Islet precursor cell (in vitro differentiated cells): ENCODE measurements around the gene RRP36.
A peak's percentile ranks its signal among the peaks of the same experiment; 100 is the strongest.
"Not testable (repeated sequence)": the region's sequence is repeated elsewhere in the genome, so short reads cannot be mapped to it uniquely, and the experiment has no call there.

Experiments used
- DNase-seq: peaks from one replicate; pipeline ENCODE4 v3.0.0-alpha.2; 2018

The RRP36 gene

DNA sequence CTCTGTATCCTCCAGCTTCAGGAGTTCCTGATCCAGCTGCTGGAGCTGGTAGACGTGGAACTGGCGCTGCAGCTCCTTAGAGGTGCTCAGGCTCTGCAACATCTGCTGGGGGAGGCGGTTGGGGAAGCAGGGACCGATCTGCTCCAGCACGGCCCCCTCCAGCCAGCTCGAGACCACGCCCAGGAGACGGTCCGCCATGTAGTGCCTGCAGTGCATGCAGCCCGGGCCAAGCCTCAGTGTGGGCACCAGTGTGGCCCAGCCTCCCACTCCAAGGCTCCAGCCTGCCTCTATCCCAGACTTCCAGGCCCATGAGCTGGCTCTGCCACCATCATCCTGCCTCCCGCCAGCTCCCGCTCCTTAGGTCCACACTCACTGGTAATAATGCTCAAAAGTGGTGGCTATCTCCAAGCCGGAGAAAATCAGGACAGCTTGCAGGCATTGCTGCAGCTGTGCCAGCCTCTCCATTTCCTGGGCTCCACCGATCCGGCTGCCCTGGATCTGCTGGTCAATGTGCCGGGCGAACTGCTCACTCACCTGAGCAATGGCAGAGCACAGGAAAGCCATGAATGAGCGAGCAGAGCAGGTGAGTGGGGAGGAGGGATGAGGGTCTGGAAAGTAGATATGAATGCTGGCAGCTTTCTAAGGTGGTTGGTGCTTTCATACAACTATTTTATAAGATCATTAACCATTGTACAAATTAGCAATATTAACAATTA is 19.3 kb downstream of the RRP36 start:
- DNase-seq, result no peak

GRCh38 chr6:43041475-43041874 is 20.1 kb downstream of the RRP36 start:
- DNase-seq, result not testable (repeated sequence)

DNA sequence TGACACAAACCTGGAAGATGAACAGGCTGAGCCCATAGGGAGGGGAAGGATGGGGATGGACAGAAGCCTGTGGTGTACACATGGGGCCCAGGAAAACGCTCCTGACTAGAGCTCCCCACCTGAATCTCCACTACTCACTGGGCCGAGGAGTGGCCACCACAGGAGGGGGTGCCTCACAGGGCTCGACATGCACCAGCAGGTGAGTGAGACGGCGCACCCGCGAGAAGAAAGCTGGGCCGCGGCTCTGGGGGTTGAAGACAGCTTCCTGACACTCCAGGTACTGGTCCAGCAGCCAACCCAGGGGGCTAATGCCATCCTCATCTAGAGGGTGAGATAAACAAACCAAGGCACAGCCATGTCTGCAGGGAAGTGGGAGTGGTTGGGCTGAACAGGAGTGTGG is 21.9 kb downstream of the RRP36 start:
- DNase-seq, result no peak

- DNase-seq, result no peak
Observed at GRCh38 chr6:43045371-43045930, 24.0 kb downstream of the RRP36 start.

DNA sequence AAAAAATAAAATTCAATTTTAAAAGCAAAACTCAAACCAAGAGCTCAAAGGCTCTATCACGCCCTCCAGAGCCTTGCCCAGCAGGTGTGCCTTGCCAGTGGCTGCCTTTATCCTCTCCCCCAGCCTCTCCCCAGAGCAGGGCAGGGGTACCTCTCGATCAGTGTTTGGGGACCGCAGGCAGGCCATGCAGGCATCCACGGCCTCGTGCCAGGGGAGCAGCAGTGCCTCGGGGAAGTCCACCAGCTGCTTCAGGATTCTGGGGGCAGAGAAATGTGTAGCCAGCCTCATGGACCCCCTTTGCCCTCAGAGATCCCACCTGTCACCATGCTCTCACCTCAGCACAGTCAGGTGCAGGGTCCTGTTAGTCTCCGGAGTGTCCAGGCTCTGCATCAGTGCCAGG is 26.6 kb downstream of the RRP36 start:
- DNase-seq, result no peak

GRCh38 chr6:43050981-43051380 is 29.6 kb downstream of the RRP36 start:
- DNase-seq, result no peak

- DNase-seq, result no peak
Observed at GRCh38 chr6:43052225-43052841, 30.9 kb downstream of the RRP36 start.

GRCh38 chr6:43052842-43053544 is 31.6 kb downstream of the RRP36 start:
- peak; percentile 69 for DNase-seq

GRCh38 chr6:43053545-43054205 is 32.3 kb downstream of the RRP36 start, which contains the start of gene CUL7:
Gene CUL7, minus strand, starts transcription at chr6:43053851. Its CDS starts 1,063 bp downstream, at chr6:43052788.
- DNase-seq, result peak; percentile 96

- no peak for DNase-seq
Observed at GRCh38 chr6:43054206-43054943, 33.0 kb downstream of the RRP36 start.

DNA sequence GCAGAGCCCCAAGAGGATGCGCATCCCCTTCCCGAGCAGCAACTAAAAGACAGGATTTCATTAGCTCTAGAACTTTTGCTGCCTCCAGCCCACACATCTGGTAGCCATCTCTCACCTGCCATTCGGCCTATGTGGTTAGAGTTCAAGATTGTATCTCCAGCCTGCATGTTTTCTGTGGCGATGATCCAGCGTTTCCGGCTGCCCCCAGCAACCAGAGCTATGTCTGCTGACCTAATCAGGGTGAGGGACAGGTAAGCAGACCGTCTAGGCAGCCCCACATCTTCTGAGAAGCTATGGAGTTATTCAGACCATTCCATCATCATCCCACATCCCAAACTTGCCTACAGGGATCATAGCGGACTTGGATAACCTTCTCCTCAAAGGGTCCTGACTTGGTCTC is 34.5 kb downstream of the RRP36 start:
- DNase-seq, result peak; percentile 77

GRCh38 chr6:43058531-43058930 is 37.1 kb downstream of the RRP36 start:
- DNase-seq, result no peak

DNA sequence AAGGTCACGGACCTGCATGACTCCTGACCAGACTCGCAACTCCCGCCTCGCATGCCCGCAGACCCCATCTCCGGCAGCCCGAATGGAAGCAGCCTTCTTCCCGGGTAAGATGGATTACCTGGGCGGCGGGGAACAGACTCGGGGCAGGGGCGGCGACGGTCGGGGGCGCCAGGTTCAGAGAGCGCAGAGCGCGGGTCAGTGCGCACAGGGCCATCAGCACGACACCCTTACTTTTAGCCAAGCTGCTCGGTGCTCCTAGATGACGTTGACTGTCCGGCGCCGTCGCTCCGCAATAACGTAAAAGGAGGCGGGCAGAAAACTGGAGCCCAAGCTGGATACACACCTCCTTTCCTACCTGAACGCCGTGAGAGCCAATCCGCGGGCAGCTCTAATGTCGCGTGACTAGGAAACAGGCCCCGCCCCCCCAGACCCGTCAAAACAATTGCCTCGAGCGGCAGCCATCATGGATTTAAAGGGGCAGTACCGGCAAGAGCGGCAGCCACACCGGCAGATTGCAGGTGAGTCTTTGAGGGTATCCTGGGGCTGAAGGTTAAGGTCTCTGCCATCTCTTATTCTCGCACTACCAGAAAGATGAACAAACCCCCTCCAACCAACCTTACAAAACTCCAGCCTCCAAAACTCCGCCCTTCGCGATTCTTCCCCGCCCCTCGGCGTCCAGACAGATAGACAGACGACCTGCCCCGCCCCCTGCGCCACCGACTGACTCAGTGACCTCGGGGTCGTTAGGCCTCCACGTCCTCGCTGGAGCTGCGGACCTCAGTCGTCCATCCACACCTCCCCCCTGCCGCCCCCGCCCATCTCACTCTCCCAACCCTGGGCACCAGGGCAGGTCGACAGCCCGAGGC is 38.0 kb downstream of the RRP36 start, which contains the start of the genes KLC4 and MRPL2:
KLC4 (plus strand) TSS at position 464 of the 866 bp plus-strand sequence. CDS start 1,705 bp downstream, outside the sequence.
MRPL2 (minus strand) TSS at position 267 of the 866 bp plus-strand sequence; CDS start at position 214, 53 bp downstream.
- DNase-seq, result peak; percentile 99

GRCh38 chr6:43060034-43060754 is 38.8 kb downstream of the RRP36 start:
- DNase-seq, result no peak

GRCh38 chr6:43060755-43061633 is 39.6 kb downstream of the RRP36 start:
- DNase-seq, result no peak

GRCh38 chr6:43061861-43062260 is 40.4 kb downstream of the RRP36 start:
- DNase-seq, result no peak

DNA sequence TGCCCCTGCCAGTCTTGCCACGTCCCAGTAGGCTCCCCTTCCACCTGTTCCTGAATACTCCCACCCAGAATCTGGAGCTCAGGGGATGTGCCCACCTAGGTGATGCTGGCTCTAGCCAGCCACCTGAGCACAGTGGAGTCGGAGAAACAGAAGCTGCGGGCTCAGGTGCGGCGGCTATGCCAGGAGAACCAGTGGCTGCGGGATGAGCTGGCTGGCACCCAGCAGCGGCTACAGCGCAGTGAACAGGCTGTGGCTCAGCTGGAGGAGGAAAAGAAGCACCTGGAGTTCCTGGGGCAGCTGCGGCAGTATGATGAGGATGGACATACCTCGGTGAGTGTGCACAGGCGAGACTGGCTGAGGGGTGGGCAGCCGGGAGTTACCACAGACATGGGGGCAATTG is 41.4 kb downstream of the RRP36 start:
- DNase-seq, result no peak

DNA sequence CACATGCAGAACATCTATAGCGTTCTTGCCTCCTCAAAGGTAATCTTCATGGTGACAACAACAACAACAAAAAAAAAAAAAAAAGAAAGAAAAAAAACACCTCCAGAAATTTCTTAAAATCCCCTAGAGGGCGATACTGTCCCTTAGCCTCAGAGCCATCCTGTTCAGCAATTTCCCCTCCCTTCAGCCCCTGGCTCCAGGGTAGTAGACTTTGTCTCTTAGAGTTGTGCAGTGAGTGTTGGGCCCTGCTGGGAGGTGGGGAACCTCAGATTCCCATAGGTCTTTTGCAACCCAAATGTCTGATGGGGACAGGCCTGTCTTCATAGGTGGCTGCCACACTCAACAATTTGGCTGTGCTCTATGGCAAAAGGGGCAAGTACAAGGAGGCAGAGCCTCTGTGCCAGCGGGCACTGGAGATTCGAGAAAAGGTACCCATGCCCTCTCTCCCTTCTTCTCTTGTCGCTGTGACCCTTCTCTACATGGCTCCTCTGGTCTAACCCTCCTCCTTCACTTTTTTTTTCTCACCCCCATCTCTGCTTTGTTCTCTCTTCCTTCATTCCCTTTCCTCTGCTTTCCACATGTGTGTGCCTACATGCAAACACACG is 48.7 kb downstream of the RRP36 start:
- peak; percentile 68 for DNase-seq
